AG04449 (cell line): Measurements from ENCODE around the gene KRT1.

ENCODE experiments used
- CTCF ChIA-PET: fragments of 350-600 bp; formaldehyde crosslinking; extraction: SDS; loops from one replicate; lab custom pipeline; 2021; ENCODE audit warnings: antibody characterized with exemption; lab: Yijun Ruan, JAX
- POLR2A ChIA-PET: fragments of 400-600, 350-600 bp; formaldehyde crosslinking; extraction: SDS; loops from one replicate; lab custom pipeline; 2020; ENCODE audit warnings: antibody characterized with exemption, inconsistent platforms; lab: Yijun Ruan, JAX
- DNase-seq: peaks from one replicate; pipeline ENCODE4 v3.0.0-alpha.2; 2010; ENCODE audit warnings: low read depth, low spot score
- H3K4me3 ChIP-seq: 2 replicates; pipeline ENCODE4 v1.5.1; 2011; ENCODE audit warnings: low read depth, mild to moderate bottlenecking, control low read depth, low read length
- CTCF ChIP-seq: IDR thresholded peaks from one replicate; pipeline ENCODE4 v1.5.1; 2011; ENCODE audit warnings: mild to moderate bottlenecking, moderate library complexity, low read length, control low read depth, inconsistent platforms; ENCODE audit not compliant: insufficient read depth; ENCODE audit errors: missing control alignments

KRT1 gene

GRCh38 chr12:52683575-52684300 is 3.5 kb upstream of the KRT1 start:
- H3K4me3 ChIP-seq = no peak overlapping the region
- DNase-seq = no peak
- ChIA-PET CTCF (no interaction called here), POLR2A (interaction anchor here (0.6 kb wide), 1 partner anchor 104 kb away, joined by 3 read pairs; no protein-coding TSS in a partner anchor)
- no peak for TF ChIP-seq CTCF

- H3K4me3 ChIP-seq = no peak overlapping the region
- POLR2A ChIA-PET = interaction anchor here (0.6 kb wide), 1 partner anchor 103 kb away, joined by 3 read pairs; no protein-coding TSS in a partner anchor
- TF ChIP-seq CTCF = no peak
- no peak for DNase-seq
- CTCF ChIA-PET = no interaction called here
Observed at GRCh38 chr12:52682938-52683574, 2.8 kb upstream of the KRT1 start.

GRCh38 chr12:52682381-52682660 is 2.1 kb upstream of the KRT1 start:
- no peak for DNase-seq
- no peak overlapping the region for H3K4me3 ChIP-seq
- POLR2A ChIA-PET = no interaction called here
- no peak for TF ChIP-seq CTCF
- CTCF ChIA-PET = no interaction called here

GRCh38 chr12:52681526-52682380 is 1.5 kb upstream of the KRT1 start:
- POLR2A ChIA-PET = no interaction called here
- CTCF ChIA-PET = no interaction called here
- no peak overlapping the region for H3K4me3 ChIP-seq
- TF ChIP-seq CTCF = no peak
- DNase-seq = no peak

GRCh38 chr12:52679875-52680274 is 332 bp downstream of the KRT1 start:
- no peak for DNase-seq
- ChIA-PET POLR2A (no interaction called here), CTCF (interaction anchor here (1.1 kb wide), 1 partner anchor 191 kb away, joined by 3 read pairs; no protein-coding TSS in a partner anchor)
- no peak overlapping the region for H3K4me3 ChIP-seq
- no peak for TF ChIP-seq CTCF

GRCh38 chr12:52677671-52678070 is 2.5 kb downstream of the KRT1 start:
- ChIA-PET CTCF (interaction anchor here (0.8 kb wide), 1 partner anchor 109 kb away, joined by 3 read pairs; no protein-coding TSS in a partner anchor), POLR2A (no interaction called here)
- no peak overlapping the region for H3K4me3 ChIP-seq
- no peak for DNase-seq
- TF ChIP-seq CTCF = no peak
